ENCODE data around the gene NFXL1. TPM values are rescaled to one million over a fixed set of nuclear protein-coding genes. Genes with fewer than 3 reads are reported as not detected.

NFXL1 gene
- total and polyA plus RNA-seq, 2 donors (not counting 1 experiment from before 2014, with no cell fraction given): 9.6 to 14.1 TPM

GRCh38 chr4:47831026-47831679 is 83.2 kb downstream of the NFXL1 start:
- Histone ChIP-seq H2AFZ (ENCODE audit: low read length) (no peak overlapping the region), H3K79me2 (ENCODE audit: control insufficient read depth, insufficient read depth, low read length) (no peaks in the 10 kb centered on the region), H3K4me3 (replicated peaks in 1 of 4; ENCODE audit: control extremely low read depth in 1 of 4, insufficient read depth in 1 of 4, low read depth in 3 of 4, low read length in 4 of 4) (no peak overlapping the region), H3K36me3 (ENCODE audit: control insufficient read depth, insufficient read depth, low read length) (no peaks in the 10 kb centered on the region), H3K27me3 (ENCODE audit: control insufficient read depth, insufficient read depth, low read length) (no peaks in the 10 kb centered on the region), H3K9me3 (ENCODE audit: control insufficient read depth, insufficient read depth, low read depth, low read length) (no peaks in the 10 kb centered on the region), H3K9ac (ENCODE audit: insufficient read depth, low read length) (no peak overlapping the region), H3K4me2 (ENCODE audit: extremely low read depth, insufficient read depth, low read length) (no peak overlapping the region), H3K27ac (ENCODE audit: insufficient read depth, low read length) (no peak overlapping the region), H3K4me1 (ENCODE audit: control insufficient read depth, extremely low read depth, insufficient read depth, low read length) (peaks cover 2% of the 10 kb centered on the region), H4K20me1 (ENCODE audit: control insufficient read depth, extremely low read depth, insufficient read depth, low read length) (no peaks in the 10 kb centered on the region)
- no peak for DNase-seq (ENCODE audit: low read depth in 2 of 2)
- TF ChIP-seq EZH2 (IDR thresholded peaks at IDR 0.05; ENCODE audit: low read length, missing control alignments) (no peak), CTCF (conservative IDR thresholded peaks at IDR 0.05 in 1 of 2, IDR thresholded peaks at IDR 0.05 in 1 of 2; ENCODE audit: low read depth in 1 of 2, low read length in 2 of 2) (no peak)

- Histone ChIP-seq H2AFZ (ENCODE audit: low read length) (no peak overlapping the region), H3K36me3 (ENCODE audit: control insufficient read depth, insufficient read depth, low read length) (no peaks in the 10 kb centered on the region), H3K9ac (ENCODE audit: insufficient read depth, low read length) (no peak overlapping the region), H4K20me1 (ENCODE audit: control insufficient read depth, extremely low read depth, insufficient read depth, low read length) (no peaks in the 10 kb centered on the region), H3K27ac (ENCODE audit: insufficient read depth, low read length) (no peak overlapping the region), H3K27me3 (ENCODE audit: control insufficient read depth, insufficient read depth, low read length) (no peaks in the 10 kb centered on the region), H3K9me3 (ENCODE audit: control insufficient read depth, insufficient read depth, low read depth, low read length) (no peaks in the 10 kb centered on the region), H3K4me2 (ENCODE audit: extremely low read depth, insufficient read depth, low read length) (no peak overlapping the region), H3K4me3 (replicated peaks in 1 of 4; ENCODE audit: control extremely low read depth in 1 of 4, insufficient read depth in 1 of 4, low read depth in 3 of 4, low read length in 4 of 4) (no peak overlapping the region), H3K4me1 (ENCODE audit: control insufficient read depth, extremely low read depth, insufficient read depth, low read length) (no peaks in the 10 kb centered on the region), H3K79me2 (ENCODE audit: control insufficient read depth, insufficient read depth, low read length) (no peaks in the 10 kb centered on the region)
- DNase-seq (ENCODE audit: low read depth in 2 of 2): no peak
- TF ChIP-seq CTCF (conservative IDR thresholded peaks at IDR 0.05 in 1 of 2, IDR thresholded peaks at IDR 0.05 in 1 of 2; ENCODE audit: low read depth in 1 of 2, low read length in 2 of 2): no peak
- TF ChIP-seq EZH2 (IDR thresholded peaks at IDR 0.05; ENCODE audit: low read length, missing control alignments): no peak
Observed at GRCh38 chr4:47830265-47831025, 83.9 kb downstream of the NFXL1 start.

GRCh38 chr4:47829438-47829837 is 84.9 kb downstream of the NFXL1 start:
- no peaks in the 10 kb centered on the region for H3K4me1 ChIP-seq (ENCODE audit: control insufficient read depth, extremely low read depth, insufficient read depth, low read length)
- H3K9ac ChIP-seq (ENCODE audit: insufficient read depth, low read length): no peak overlapping the region
- DNase-seq (ENCODE audit: low read depth in 2 of 2): no peak
- H3K36me3 ChIP-seq (ENCODE audit: control insufficient read depth, insufficient read depth, low read length): no peaks in the 10 kb centered on the region
- no peaks in the 10 kb centered on the region for H4K20me1 ChIP-seq (ENCODE audit: control insufficient read depth, extremely low read depth, insufficient read depth, low read length)
- no peak overlapping the region for H3K4me2 ChIP-seq (ENCODE audit: extremely low read depth, insufficient read depth, low read length)
- TF ChIP-seq CTCF (conservative IDR thresholded peaks at IDR 0.05 in 1 of 2, IDR thresholded peaks at IDR 0.05 in 1 of 2; ENCODE audit: low read depth in 1 of 2, low read length in 2 of 2): no peak
- TF ChIP-seq EZH2 (IDR thresholded peaks at IDR 0.05; ENCODE audit: low read length, missing control alignments): no peak
- H3K79me2 ChIP-seq (ENCODE audit: control insufficient read depth, insufficient read depth, low read length): no peaks in the 10 kb centered on the region
- H3K4me3 ChIP-seq (replicated peaks in 1 of 4; ENCODE audit: control extremely low read depth in 1 of 4, insufficient read depth in 1 of 4, low read depth in 3 of 4, low read length in 4 of 4): no peak overlapping the region
- H3K27me3 ChIP-seq (ENCODE audit: control insufficient read depth, insufficient read depth, low read length): no peaks in the 10 kb centered on the region
- H2AFZ ChIP-seq (ENCODE audit: low read length): no peak overlapping the region
- no peaks in the 10 kb centered on the region for H3K9me3 ChIP-seq (ENCODE audit: control insufficient read depth, insufficient read depth, low read depth, low read length)
- H3K27ac ChIP-seq (ENCODE audit: insufficient read depth, low read length): no peak overlapping the region
